GM21717 (cell line): ENCODE measurements around the gene NANS.

Experiments
- ATAC-seq: cut with Tn5 transposase; IDR thresholded peaks from one replicate; pipeline ENCODE4 v1.9.1; 2021; ENCODE audit warnings: mild to moderate bottlenecking, moderate library complexity; ENCODE audit not compliant: unreplicated experiment

The NANS gene

GRCh38 chr9:98038958-98039357, 17.6 kb upstream of the NANS start:
- no peak for ATAC-seq

- no peak for ATAC-seq
Observed at GRCh38 chr9:98039607-98040017, 16.9 kb upstream of the NANS start.

- ATAC-seq: no peak
Observed at GRCh38 chr9:98040212-98040611, 16.3 kb upstream of the NANS start.

GRCh38 chr9:98043915-98044314, 12.6 kb upstream of the NANS start:
- ATAC-seq: no peak

GRCh38 chr9:98045234-98046179, 11.0 kb upstream of the NANS start:
- ATAC-seq: peak; percentile 72

GRCh38 chr9:98046180-98046543, 10.4 kb upstream of the NANS start:
- ATAC-seq: no peak

GRCh38 chr9:98047002-98047401, 9.5 kb upstream of the NANS start:
- no peak for ATAC-seq

GRCh38 chr9:98049288-98050072, 7.1 kb upstream of the NANS start:
- no peak for ATAC-seq

GRCh38 chr9:98050351-98050750, 6.2 kb upstream of the NANS start:
- no peak for ATAC-seq

GRCh38 chr9:98054376-98054951, 2.1 kb upstream of the NANS start:
- no peak for ATAC-seq

GRCh38 chr9:98057138-98057799, 737 bp downstream of the NANS start:
- ATAC-seq: no peak

- no peak for ATAC-seq
Observed at GRCh38 chr9:98062161-98062560, 5.6 kb downstream of the NANS start.

- no peak for ATAC-seq
Observed at GRCh38 chr9:98064623-98065392, 8.3 kb downstream of the NANS start.

GRCh38 chr9:98066235-98066634, 9.7 kb downstream of the NANS start:
- no peak for ATAC-seq

GRCh38 chr9:98067184-98067583, 10.7 kb downstream of the NANS start:
- no peak for ATAC-seq

- ATAC-seq: no peak
Observed at GRCh38 chr9:98069551-98069950, 13.0 kb downstream of the NANS start.

GRCh38 chr9:98070704-98071103, 14.2 kb downstream of the NANS start:
- ATAC-seq: no peak

- ATAC-seq: no peak
Observed at GRCh38 chr9:98071737-98072136, 15.2 kb downstream of the NANS start.

GRCh38 chr9:98074115-98074990, 17.8 kb downstream of the NANS start:
- ATAC-seq: no peak
